Activated CD4-positive, alpha-beta memory T cell treated with anti-CD3 and anti-CD28 coated beads, Interleukin-2, amount 10 ng/mL, durations not matched to agents 7 days and 5 days (primary cell): ENCODE measurements around the gene WNT5A. TPM values are rescaled to one million over a fixed set of nuclear protein-coding genes. Genes with fewer than 3 reads are reported as not detected.

Experiments
- CTCF ChIA-PET: fragments of 350-600 bp; sonication (Branson Sonifier 250); formaldehyde crosslinking; loops from one replicate; lab custom pipeline; 2021; ENCODE audit warnings: antibody characterized with exemption, inconsistent platforms; lab: Charles Lee
- POLR2A ChIA-PET: fragments of 350-600 bp; sonication (Branson Sonifier 250); formaldehyde crosslinking; loops from one replicate; lab custom pipeline; 2021; ENCODE audit warnings: antibody characterized with exemption; lab: Charles Lee
- DNase-seq: peaks from one replicate; pipeline ENCODE4 v3.0.0-alpha.2; 2020
- H3K27ac Mint-ChIP-seq: one replicate; pipeline ENCODE4 v1.8.0; 2021; ENCODE audit warnings: mild to moderate bottlenecking, mixed read lengths
- H3K27me3 Mint-ChIP-seq: one replicate; pipeline ENCODE4 v1.8.0; 2021; ENCODE audit warnings: mixed read lengths
- H3K36me3 Mint-ChIP-seq: one replicate; pipeline ENCODE4 v1.8.0; 2021; ENCODE audit warnings: low read depth, mixed read lengths
- H3K4me1 Mint-ChIP-seq: one replicate; pipeline ENCODE4 v1.8.0; 2021; ENCODE audit warnings: mixed read lengths
- H3K4me3 Mint-ChIP-seq: one replicate; pipeline ENCODE4 v1.8.0; 2021; ENCODE audit warnings: mild to moderate bottlenecking, mixed read lengths
- H3K9me3 Mint-ChIP-seq: one replicate; pipeline ENCODE4 v1.8.0; 2021; ENCODE audit warnings: mixed read lengths
- total RNA-seq, 2 experiments: library from RNA; stranded (reverse); gene quantifications; one replicate each; pipeline ENCODE4 v1.2.3, GENCODE V29; 2021

The WNT5A gene
- total RNA-seq, 2 experiments from 2014 or later, result not detected

DNA sequence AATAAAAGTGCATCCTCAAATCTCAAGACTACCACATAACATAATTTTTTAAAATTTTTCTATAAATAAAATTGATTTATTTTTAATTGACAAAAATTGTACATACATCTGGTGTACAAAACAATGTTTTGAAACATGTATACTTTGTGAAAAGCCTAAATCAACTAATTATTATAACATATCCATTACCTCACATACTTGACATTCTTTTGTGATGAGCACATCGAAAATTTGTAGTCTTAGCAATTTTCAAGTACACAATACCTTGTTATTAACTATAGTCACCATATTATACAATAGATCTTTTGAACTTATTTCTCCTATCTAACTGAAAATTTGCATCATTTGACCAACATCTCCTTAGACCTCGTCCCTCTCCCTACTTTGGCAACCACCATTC is 7.9 kb upstream of the WNT5A start:
- H3K4me1 Mint-ChIP-seq, result no peaks in the 10 kb centered on the region
- POLR2A ChIA-PET, result no interaction called here

GRCh38 chr3:55492976-55493375 is 5.9 kb upstream of the WNT5A start:
- no peaks in the 10 kb centered on the region for H3K9me3 Mint-ChIP-seq
- ChIA-PET CTCF (no interaction called here), POLR2A (no interaction called here)
- H3K4me3 Mint-ChIP-seq, result no peak overlapping the region
- no peaks in the 10 kb centered on the region for H3K36me3 Mint-ChIP-seq
- H3K4me1 Mint-ChIP-seq, result peaks cover 6% of the 10 kb centered on the region
- no peak overlapping the region for H3K27ac Mint-ChIP-seq
- peaks cover 24% of the 10 kb centered on the region for H3K27me3 Mint-ChIP-seq
- DNase-seq, result no peak

More for the DNA sequence above, 7.9 kb upstream of the WNT5A start:
- H3K4me3 Mint-ChIP-seq, result no peak overlapping the region
- no peak overlapping the region for H3K27ac Mint-ChIP-seq
- no peaks in the 10 kb centered on the region for H3K9me3 Mint-ChIP-seq
- CTCF ChIA-PET, result no interaction called here
- no peaks in the 10 kb centered on the region for H3K36me3 Mint-ChIP-seq
- DNase-seq, result no peak
- peaks cover 7% of the 10 kb centered on the region for H3K27me3 Mint-ChIP-seq

DNA sequence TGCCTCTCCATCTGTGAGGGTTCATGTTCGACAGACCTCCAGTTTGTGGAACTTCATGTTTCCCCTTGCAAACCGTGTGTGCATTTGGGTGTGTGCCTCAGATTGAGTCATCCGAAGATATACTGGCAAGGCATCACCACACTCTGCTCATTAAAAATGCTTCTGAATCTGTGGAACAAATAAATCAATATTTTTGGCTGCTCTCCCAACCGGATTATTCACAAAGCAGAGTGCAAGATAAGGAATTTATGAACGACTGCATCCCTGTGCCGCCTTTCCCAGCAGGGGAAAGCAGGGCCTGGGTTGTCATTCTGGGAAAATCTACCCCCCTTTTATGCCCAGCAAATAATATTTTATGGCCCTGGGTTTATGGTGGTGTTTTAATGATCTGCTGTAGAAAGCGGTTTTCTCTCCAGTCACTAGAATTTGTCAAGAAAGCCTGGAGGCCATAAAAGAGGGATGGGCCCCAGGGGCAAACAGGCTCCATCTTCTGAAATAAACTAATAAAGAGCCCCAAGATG is 4.2 kb upstream of the WNT5A start:
- Mint-ChIP-seq H3K27ac (no peak overlapping the region), H3K9me3 (no peaks in the 10 kb centered on the region), H3K4me1 (peaks cover 15% of the 10 kb centered on the region), H3K4me3 (no peak overlapping the region), H3K36me3 (no peaks in the 10 kb centered on the region), H3K27me3 (peaks cover 39% of the 10 kb centered on the region)
- POLR2A ChIA-PET, result no interaction called here
- no peak for DNase-seq
- CTCF ChIA-PET, result no interaction called here

GRCh38 chr3:55490276-55490913 is 3.3 kb upstream of the WNT5A start:
- no peak for DNase-seq
- H3K27ac Mint-ChIP-seq, result no peak overlapping the region
- no peaks in the 10 kb centered on the region for H3K36me3 Mint-ChIP-seq
- H3K27me3 Mint-ChIP-seq, result peaks cover 47% of the 10 kb centered on the region
- no peak overlapping the region for H3K4me3 Mint-ChIP-seq
- ChIA-PET POLR2A (no interaction called here), CTCF (no interaction called here)
- H3K9me3 Mint-ChIP-seq, result no peaks in the 10 kb centered on the region
- H3K4me1 Mint-ChIP-seq, result peaks cover 16% of the 10 kb centered on the region

DNA sequence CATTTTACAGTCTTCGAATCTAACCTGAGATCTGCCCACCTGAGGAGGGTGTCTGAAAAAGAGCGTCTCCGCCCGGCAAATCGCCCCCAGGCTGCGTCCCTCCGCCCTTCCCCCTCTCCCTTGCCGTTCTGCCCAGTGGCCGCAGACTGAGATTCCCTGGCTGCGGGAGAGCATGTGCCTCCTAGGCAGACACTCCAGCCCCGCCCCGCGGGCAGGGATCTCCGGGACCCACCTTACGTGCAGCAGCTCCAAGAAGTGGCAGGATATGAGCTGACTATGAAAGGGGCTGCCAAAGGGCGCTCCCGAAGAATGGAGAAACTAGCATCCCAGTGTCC is 2.7 kb upstream of the WNT5A start:
- Mint-ChIP-seq H3K4me3 (peak overlapping the region; percentile 17), H3K4me1 (peaks cover 16% of the 10 kb centered on the region), H3K9me3 (no peaks in the 10 kb centered on the region), H3K27me3 (peaks cover 51% of the 10 kb centered on the region), H3K27ac (no peak overlapping the region), H3K36me3 (no peaks in the 10 kb centered on the region)
- no peak for DNase-seq
- POLR2A ChIA-PET, result no interaction called here
- CTCF ChIA-PET, result no interaction called here

DNA sequence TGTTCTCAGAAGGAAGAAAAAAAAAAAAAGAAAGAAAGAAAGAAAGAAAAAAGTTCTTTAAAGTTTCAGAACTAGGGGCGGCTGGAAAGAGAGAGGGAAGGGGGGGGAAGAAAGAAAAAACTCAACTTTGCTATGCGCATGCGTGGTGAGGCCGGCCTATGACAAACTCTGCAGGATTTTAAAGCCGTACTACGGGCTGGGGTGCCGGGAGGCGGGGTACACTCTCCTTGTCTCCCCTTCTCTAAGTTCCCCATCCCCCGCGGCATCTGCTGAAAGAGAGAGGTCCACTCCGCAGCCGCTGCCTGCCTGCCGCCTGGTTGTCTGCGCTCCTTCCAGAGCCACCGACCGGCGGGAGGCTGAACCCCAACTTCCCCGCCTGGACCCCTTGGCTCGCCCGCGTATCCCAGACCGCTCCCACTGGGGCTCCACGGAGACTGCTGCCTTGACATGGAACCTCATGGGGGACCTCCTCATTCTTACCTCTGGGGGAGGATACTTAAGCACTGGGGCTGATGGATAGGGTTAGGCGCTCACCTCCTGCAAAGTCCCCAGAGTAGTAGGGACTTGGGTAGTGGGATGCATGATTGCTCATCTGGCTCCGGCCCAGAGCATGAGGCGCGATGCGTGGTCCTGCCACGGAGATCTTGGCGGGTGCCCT is 1.4 kb upstream of the WNT5A start:
- POLR2A ChIA-PET, result no interaction called here
- H3K27ac Mint-ChIP-seq, result no peak overlapping the region
- H3K9me3 Mint-ChIP-seq, result no peaks in the 10 kb centered on the region
- no peak for DNase-seq
- CTCF ChIA-PET, result no interaction called here
- H3K36me3 Mint-ChIP-seq, result no peaks in the 10 kb centered on the region
- H3K4me3 Mint-ChIP-seq, result peak overlapping the region; percentile 35
- peaks cover 16% of the 10 kb centered on the region for H3K4me1 Mint-ChIP-seq
- H3K27me3 Mint-ChIP-seq, result peaks cover 64% of the 10 kb centered on the region

- no peak for DNase-seq
- peak overlapping the region; percentile 65 for H3K4me3 Mint-ChIP-seq
- ChIA-PET CTCF (no interaction called here), POLR2A (no interaction called here)
- no peaks in the 10 kb centered on the region for H3K9me3 Mint-ChIP-seq
- peaks cover 73% of the 10 kb centered on the region for H3K27me3 Mint-ChIP-seq
- H3K36me3 Mint-ChIP-seq, result no peaks in the 10 kb centered on the region
- H3K27ac Mint-ChIP-seq, result no peak overlapping the region
- peaks cover 16% of the 10 kb centered on the region for H3K4me1 Mint-ChIP-seq
Measured at GRCh38 chr3:55487381-55488241, 505 bp upstream of the WNT5A start.

- peaks cover 16% of the 10 kb centered on the region for H3K4me1 Mint-ChIP-seq
- H3K9me3 Mint-ChIP-seq, result no peaks in the 10 kb centered on the region
- no peak for DNase-seq
- peak overlapping the region; percentile 41 for H3K4me3 Mint-ChIP-seq
- H3K27ac Mint-ChIP-seq, result no peak overlapping the region
- ChIA-PET CTCF (no interaction called here), POLR2A (no interaction called here)
- no peaks in the 10 kb centered on the region for H3K36me3 Mint-ChIP-seq
- H3K27me3 Mint-ChIP-seq, result peaks cover 83% of the 10 kb centered on the region
Measured at GRCh38 chr3:55486101-55486856, 827 bp downstream of the WNT5A start.

DNA sequence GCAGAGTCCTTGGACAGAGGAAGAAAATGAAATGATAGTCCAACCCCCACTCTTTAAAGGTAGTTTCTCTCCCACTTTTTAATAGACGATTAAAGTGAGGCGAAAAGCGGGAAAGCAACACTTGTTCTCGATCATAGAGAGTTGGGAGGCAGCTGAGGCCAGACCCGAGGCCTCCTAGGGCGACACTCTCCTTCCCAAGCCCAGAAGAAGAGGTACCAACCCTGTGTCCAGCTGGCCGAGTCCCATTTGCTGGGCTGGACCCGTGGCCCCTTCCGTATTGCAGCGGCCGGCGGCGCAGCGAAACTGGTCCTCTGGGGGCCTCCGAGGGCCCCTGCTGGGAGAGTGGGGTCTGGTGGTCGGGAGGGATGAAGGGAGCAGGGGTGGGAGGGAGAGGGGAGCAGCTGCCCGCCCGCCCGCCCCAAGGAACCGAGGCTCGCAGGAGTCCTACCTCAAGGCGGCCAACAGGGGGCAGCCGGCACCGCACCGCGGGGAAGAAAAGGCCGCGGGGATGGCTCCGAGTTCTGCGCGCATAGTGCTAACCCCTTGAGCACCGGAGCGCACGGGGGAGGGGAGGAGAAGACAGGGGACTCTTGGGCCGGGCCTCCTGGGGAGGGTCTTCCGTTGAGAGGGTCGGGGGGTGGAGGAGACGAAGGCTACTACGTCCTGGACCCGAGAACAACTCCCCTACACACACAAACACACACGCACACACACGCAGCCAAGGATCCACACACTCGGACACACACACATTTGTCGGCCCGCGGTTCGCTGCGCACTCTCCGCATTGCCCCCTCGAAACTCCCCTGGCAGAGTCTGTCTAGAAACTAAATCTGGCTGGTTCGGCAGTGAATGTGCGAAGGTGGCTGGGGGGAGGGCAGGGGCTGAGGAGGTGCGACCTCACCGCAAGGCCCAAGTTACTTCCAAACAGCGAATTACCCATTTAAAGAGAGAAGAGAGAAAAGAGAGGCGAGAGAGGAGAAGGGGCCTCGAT is 2.0 kb downstream of the WNT5A start:
- peaks cover 86% of the 10 kb centered on the region for H3K27me3 Mint-ChIP-seq
- no peak overlapping the region for H3K27ac Mint-ChIP-seq
- peaks cover 16% of the 10 kb centered on the region for H3K4me1 Mint-ChIP-seq
- POLR2A ChIA-PET, result no interaction called here
- DNase-seq, result peak; percentile 31
- H3K36me3 Mint-ChIP-seq, result no peaks in the 10 kb centered on the region
- H3K4me3 Mint-ChIP-seq, result no peak overlapping the region
- CTCF ChIA-PET, result no interaction called here
- H3K9me3 Mint-ChIP-seq, result no peaks in the 10 kb centered on the region

DNA sequence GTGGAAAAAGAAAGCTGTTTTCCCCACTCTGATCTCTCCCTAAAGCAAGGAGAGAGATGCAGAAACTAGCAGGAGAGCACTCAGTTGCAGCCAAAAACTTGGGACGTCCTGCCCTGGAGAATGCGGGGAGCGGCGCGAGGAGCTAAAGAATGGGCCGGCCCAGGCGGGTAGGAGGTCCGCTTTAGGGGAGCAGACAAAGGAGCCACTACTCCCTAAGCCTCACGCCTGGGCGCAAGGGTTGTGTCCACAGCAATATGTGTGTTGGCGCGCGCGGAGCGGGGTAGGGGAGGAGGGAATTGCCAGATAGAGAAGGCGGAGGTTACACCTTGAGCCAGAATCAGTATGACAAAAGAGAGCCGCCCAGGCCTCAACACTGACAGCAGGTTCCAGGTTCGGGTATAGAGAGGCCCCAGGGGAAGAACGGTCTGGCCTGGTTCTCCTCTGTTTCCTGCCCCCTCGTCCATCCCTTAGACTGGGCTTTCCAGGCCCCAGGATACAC is 2.9 kb downstream of the WNT5A start:
- POLR2A ChIA-PET, result no interaction called here
- Mint-ChIP-seq H3K9me3 (no peaks in the 10 kb centered on the region), H3K4me1 (peaks cover 13% of the 10 kb centered on the region), H3K4me3 (no peak overlapping the region), H3K27ac (no peak overlapping the region), H3K27me3 (peaks cover 85% of the 10 kb centered on the region), H3K36me3 (no peaks in the 10 kb centered on the region)
- CTCF ChIA-PET, result no interaction called here
- DNase-seq, result no peak

GRCh38 chr3:55483196-55484095 is 3.7 kb downstream of the WNT5A start:
- peaks cover 10% of the 10 kb centered on the region for H3K4me1 Mint-ChIP-seq
- CTCF ChIA-PET, result no interaction called here
- H3K27me3 Mint-ChIP-seq, result peaks cover 77% of the 10 kb centered on the region
- no peaks in the 10 kb centered on the region for H3K36me3 Mint-ChIP-seq
- DNase-seq, result no peak
- H3K4me3 Mint-ChIP-seq, result no peak overlapping the region
- no peaks in the 10 kb centered on the region for H3K9me3 Mint-ChIP-seq
- POLR2A ChIA-PET, result no interaction called here
- H3K27ac Mint-ChIP-seq, result no peak overlapping the region
